Measurements from ENCODE around the gene EBF3.

The EBF3 gene

GRCh38 chr10:129854796-129855705, 109.0 kb downstream of the EBF3 start:
- Mint-ChIP-seq H3K9me3 (ENCODE audit: low read depth) (no peaks in the 10 kb centered on the region), H3K27ac (no peak overlapping the region), H3K36me3 (no peaks in the 10 kb centered on the region), H3K27me3 (peaks cover 3% of the 10 kb centered on the region), H3K4me3 (no peak overlapping the region), H3K4me1 (ENCODE audit: low read depth) (no peaks in the 10 kb centered on the region)

GRCh38 chr10:129854158-129854557, 109.9 kb downstream of the EBF3 start:
- H3K27ac Mint-ChIP-seq: no peak overlapping the region
- no peaks in the 10 kb centered on the region for H3K36me3 Mint-ChIP-seq
- no peaks in the 10 kb centered on the region for H3K9me3 Mint-ChIP-seq (ENCODE audit: low read depth)

GRCh38 chr10:129853562-129853903, 110.5 kb downstream of the EBF3 start:
- Mint-ChIP-seq H3K4me1 (ENCODE audit: low read depth) (no peaks in the 10 kb centered on the region), H3K36me3 (no peaks in the 10 kb centered on the region), H3K27ac (no peak overlapping the region)

More at GRCh38 chr10:129854158-129854557, 109.9 kb downstream of the EBF3 start:
- H3K4me3 Mint-ChIP-seq: no peak overlapping the region
- H3K27me3 Mint-ChIP-seq: peaks cover 3% of the 10 kb centered on the region
- no peaks in the 10 kb centered on the region for H3K4me1 Mint-ChIP-seq (ENCODE audit: low read depth)

GRCh38 chr10:129852829-129853561, 111.1 kb downstream of the EBF3 start:
- no peaks in the 10 kb centered on the region for H3K4me1 Mint-ChIP-seq (ENCODE audit: low read depth)
- H3K9me3 Mint-ChIP-seq (ENCODE audit: low read depth): no peaks in the 10 kb centered on the region
- H3K36me3 Mint-ChIP-seq: no peaks in the 10 kb centered on the region
- H3K4me3 Mint-ChIP-seq: no peak overlapping the region
- peaks cover 3% of the 10 kb centered on the region for H3K27me3 Mint-ChIP-seq
- H3K27ac Mint-ChIP-seq: no peak overlapping the region

More at GRCh38 chr10:129853562-129853903, 110.5 kb downstream of the EBF3 start:
- Mint-ChIP-seq H3K27me3 (peaks cover 3% of the 10 kb centered on the region), H3K9me3 (ENCODE audit: low read depth) (no peaks in the 10 kb centered on the region), H3K4me3 (no peak overlapping the region)

GRCh38 chr10:129851941-129852640, 112.0 kb downstream of the EBF3 start:
- Mint-ChIP-seq H3K27me3 (peaks cover 3% of the 10 kb centered on the region), H3K9me3 (ENCODE audit: low read depth) (no peaks in the 10 kb centered on the region), H3K4me3 (no peak overlapping the region), H3K27ac (no peak overlapping the region), H3K4me1 (ENCODE audit: low read depth) (no peaks in the 10 kb centered on the region), H3K36me3 (no peaks in the 10 kb centered on the region)

- Mint-ChIP-seq H3K36me3 (no peaks in the 10 kb centered on the region), H3K4me3 (no peak overlapping the region), H3K4me1 (ENCODE audit: low read depth) (no peaks in the 10 kb centered on the region), H3K9me3 (ENCODE audit: low read depth) (no peaks in the 10 kb centered on the region), H3K27ac (no peak overlapping the region), H3K27me3 (peaks cover 3% of the 10 kb centered on the region)
Observed at GRCh38 chr10:129850790-129851189, 113.3 kb downstream of the EBF3 start.

- Mint-ChIP-seq H3K9me3 (ENCODE audit: low read depth) (no peaks in the 10 kb centered on the region), H3K4me3 (no peak overlapping the region), H3K27me3 (peaks cover 3% of the 10 kb centered on the region), H3K36me3 (no peaks in the 10 kb centered on the region), H3K27ac (no peak overlapping the region), H3K4me1 (ENCODE audit: low read depth) (no peaks in the 10 kb centered on the region)
Observed at GRCh38 chr10:129850316-129850715, 113.8 kb downstream of the EBF3 start.

- H3K4me1 Mint-ChIP-seq (ENCODE audit: low read depth): no peaks in the 10 kb centered on the region
- H3K9me3 Mint-ChIP-seq (ENCODE audit: low read depth): no peaks in the 10 kb centered on the region
- H3K4me3 Mint-ChIP-seq: no peak overlapping the region
- H3K27ac Mint-ChIP-seq: no peak overlapping the region
- no peaks in the 10 kb centered on the region for H3K36me3 Mint-ChIP-seq
- peaks cover 3% of the 10 kb centered on the region for H3K27me3 Mint-ChIP-seq
Observed at GRCh38 chr10:129849853-129850252, 114.2 kb downstream of the EBF3 start.

GRCh38 chr10:129849452-129849750, 114.7 kb downstream of the EBF3 start:
- no peaks in the 10 kb centered on the region for H3K4me1 Mint-ChIP-seq (ENCODE audit: low read depth)

GRCh38 chr10:129848696-129849451, 115.2 kb downstream of the EBF3 start:
- Mint-ChIP-seq H3K9me3 (ENCODE audit: low read depth) (no peaks in the 10 kb centered on the region), H3K27ac (no peak overlapping the region), H3K4me1 (ENCODE audit: low read depth) (no peaks in the 10 kb centered on the region), H3K4me3 (no peak overlapping the region), H3K27me3 (peaks cover 3% of the 10 kb centered on the region), H3K36me3 (no peaks in the 10 kb centered on the region)

More at GRCh38 chr10:129849452-129849750, 114.7 kb downstream of the EBF3 start:
- Mint-ChIP-seq H3K4me3 (no peak overlapping the region), H3K27ac (no peak overlapping the region), H3K27me3 (peaks cover 3% of the 10 kb centered on the region), H3K9me3 (ENCODE audit: low read depth) (no peaks in the 10 kb centered on the region), H3K36me3 (no peaks in the 10 kb centered on the region)

- no peak overlapping the region for H3K4me3 Mint-ChIP-seq
- peaks cover 3% of the 10 kb centered on the region for H3K27me3 Mint-ChIP-seq
- H3K27ac Mint-ChIP-seq: no peak overlapping the region
- H3K36me3 Mint-ChIP-seq: no peaks in the 10 kb centered on the region
- H3K4me1 Mint-ChIP-seq (ENCODE audit: low read depth): no peaks in the 10 kb centered on the region
- H3K9me3 Mint-ChIP-seq (ENCODE audit: low read depth): no peaks in the 10 kb centered on the region
Observed at GRCh38 chr10:129847741-129848483, 116.2 kb downstream of the EBF3 start.

GRCh38 chr10:129846991-129847391, 117.1 kb downstream of the EBF3 start:
- Mint-ChIP-seq H3K27ac (no peak overlapping the region), H3K9me3 (ENCODE audit: low read depth) (no peaks in the 10 kb centered on the region), H3K36me3 (no peaks in the 10 kb centered on the region), H3K4me3 (no peak overlapping the region), H3K4me1 (ENCODE audit: low read depth) (no peaks in the 10 kb centered on the region), H3K27me3 (peaks cover 3% of the 10 kb centered on the region)

- no peaks in the 10 kb centered on the region for H3K36me3 Mint-ChIP-seq
- H3K4me1 Mint-ChIP-seq (ENCODE audit: low read depth): no peaks in the 10 kb centered on the region
- H3K27ac Mint-ChIP-seq: no peak overlapping the region
- no peaks in the 10 kb centered on the region for H3K27me3 Mint-ChIP-seq
- no peak overlapping the region for H3K4me3 Mint-ChIP-seq
- H3K9me3 Mint-ChIP-seq (ENCODE audit: low read depth): no peaks in the 10 kb centered on the region
Observed at GRCh38 chr10:129845111-129845753, 118.8 kb downstream of the EBF3 start.
